ENCODE measurements around the gene RSU1.

Gene RSU1

GRCh38 chr10:16717622-16718395, 99.4 kb downstream of the RSU1 start:
- no peak for TF ChIP-seq EZH2 (IDR thresholded peaks at IDR 0.05; ENCODE audit: borderline replicate concordance, low read length)
- TF ChIP-seq CTCF (IDR thresholded peaks at IDR 0.05; ENCODE audit: low read length): no peak
- H4K20me1 ChIP-seq (ENCODE audit: insufficient read depth, low read length): no peaks in the 10 kb centered on the region
- no peaks in the 10 kb centered on the region for H3K27me3 ChIP-seq (ENCODE audit: insufficient read depth, low read length)
- H3K9me3 ChIP-seq (ENCODE audit: low read length): peaks cover 6% of the 10 kb centered on the region; the same call in 1 of the 2 replicates
- H3K4me3 ChIP-seq (ENCODE audit: low read depth, low read length, poor library complexity, severe bottlenecking): no peak overlapping the region
- no peaks in the 10 kb centered on the region for H3K4me1 ChIP-seq (ENCODE audit: insufficient read depth, low read length, severe bottlenecking)
- no peak overlapping the region for H2AFZ ChIP-seq (ENCODE audit: low read length)
- no peak overlapping the region for H3K27ac ChIP-seq (ENCODE audit: low read depth, low read length, poor library complexity, severe bottlenecking)
- no peaks in the 10 kb centered on the region for H3K36me3 ChIP-seq (ENCODE audit: insufficient read depth, low read length)
- no peaks in the 10 kb centered on the region for H3F3A ChIP-seq (ENCODE audit: insufficient read depth, low read length)
- no peaks in the 10 kb centered on the region for H3K79me2 ChIP-seq (ENCODE audit: insufficient read depth, low read length)
- H3K4me2 ChIP-seq (ENCODE audit: low read length): no peak overlapping the region
- H3K9me2 ChIP-seq (ENCODE audit: low read depth, low read length): no peaks in the 10 kb centered on the region
- no peak overlapping the region for H3K9ac ChIP-seq (ENCODE audit: low read length)

- no peak overlapping the region for H3K4me3 ChIP-seq (ENCODE audit: low read depth, low read length, poor library complexity, severe bottlenecking)
Observed at GRCh38 chr10:16716051-16716450, 101.2 kb downstream of the RSU1 start.

GRCh38 chr10:16713290-16713689, 103.9 kb downstream of the RSU1 start:
- Histone ChIP-seq H3K9me3 (ENCODE audit: low read length) (peaks cover 6% of the 10 kb centered on the region; the same call in 1 of the 2 replicates), H3K79me2 (ENCODE audit: insufficient read depth, low read length) (no peaks in the 10 kb centered on the region), H4K20me1 (ENCODE audit: insufficient read depth, low read length) (no peaks in the 10 kb centered on the region), H3K9ac (ENCODE audit: low read length) (no peak overlapping the region), H3F3A (ENCODE audit: insufficient read depth, low read length) (no peaks in the 10 kb centered on the region), H2AFZ (ENCODE audit: low read length) (no peak overlapping the region), H3K4me1 (ENCODE audit: insufficient read depth, low read length, severe bottlenecking) (no peaks in the 10 kb centered on the region), H3K36me3 (ENCODE audit: insufficient read depth, low read length) (no peaks in the 10 kb centered on the region), H3K4me2 (ENCODE audit: low read length) (no peak overlapping the region), H3K27me3 (ENCODE audit: insufficient read depth, low read length) (no peaks in the 10 kb centered on the region), H3K4me3 (ENCODE audit: low read depth, low read length, poor library complexity, severe bottlenecking) (no peak overlapping the region), H3K27ac (ENCODE audit: low read depth, low read length, poor library complexity, severe bottlenecking) (no peak overlapping the region), H3K9me2 (ENCODE audit: low read depth, low read length) (no peaks in the 10 kb centered on the region)
- no peak for TF ChIP-seq CTCF (IDR thresholded peaks at IDR 0.05; ENCODE audit: low read length)

More at GRCh38 chr10:16716051-16716450, 101.2 kb downstream of the RSU1 start:
- H2AFZ ChIP-seq (ENCODE audit: low read length): no peak overlapping the region
- no peaks in the 10 kb centered on the region for H3K27me3 ChIP-seq (ENCODE audit: insufficient read depth, low read length)
- no peak overlapping the region for H3K27ac ChIP-seq (ENCODE audit: low read depth, low read length, poor library complexity, severe bottlenecking)
- no peak overlapping the region for H3K4me2 ChIP-seq (ENCODE audit: low read length)
- H3K36me3 ChIP-seq (ENCODE audit: insufficient read depth, low read length): no peaks in the 10 kb centered on the region
- no peaks in the 10 kb centered on the region for H3K79me2 ChIP-seq (ENCODE audit: insufficient read depth, low read length)
- peaks cover 6% of the 10 kb centered on the region; the same call in 1 of the 2 replicates for H3K9me3 ChIP-seq (ENCODE audit: low read length)
- no peaks in the 10 kb centered on the region for H4K20me1 ChIP-seq (ENCODE audit: insufficient read depth, low read length)
- H3K9ac ChIP-seq (ENCODE audit: low read length): no peak overlapping the region
- TF ChIP-seq CTCF (IDR thresholded peaks at IDR 0.05; ENCODE audit: low read length) (no peak), EZH2 (IDR thresholded peaks at IDR 0.05; ENCODE audit: borderline replicate concordance, low read length) (no peak)
- no peaks in the 10 kb centered on the region for H3F3A ChIP-seq (ENCODE audit: insufficient read depth, low read length)
- no peaks in the 10 kb centered on the region for H3K4me1 ChIP-seq (ENCODE audit: insufficient read depth, low read length, severe bottlenecking)
- H3K9me2 ChIP-seq (ENCODE audit: low read depth, low read length): no peaks in the 10 kb centered on the region

All from OCI-LY1 (cell line).